WTC11 (cell line): ENCODE results near the gene PTGER1. TPM values are rescaled to one million over a fixed set of nuclear protein-coding genes. Genes with fewer than 3 reads are reported as not detected.

Experiments
- ATAC-seq: fragments of 200-7000 bp; cut with Tn5 transposase; 2 replicates; pipeline ENCODE4 v1.10.0; 2021; ENCODE audit warnings: mild to moderate bottlenecking, moderate library complexity
- CTCF ChIA-PET: fragments of 300-600 bp; sonication (Branson Sonifier 250); formaldehyde crosslinking; loops from one replicate; lab custom pipeline; 2021; ENCODE audit warnings: antibody characterized with exemption; lab: Charles Lee
- POLR2A ChIA-PET: fragments of 350-600 bp; sonication (Branson Sonifier 250); formaldehyde crosslinking; loops from one replicate; lab custom pipeline; 2021; ENCODE audit warnings: antibody characterized with exemption; lab: Charles Lee
- DNase-seq: peaks from one replicate; pipeline ENCODE4 v3.0.0; 2021; ENCODE audit warnings: low spot score
- H3K27ac Mint-ChIP-seq: 2 replicates; pipeline ENCODE4 v1.8.0; 2021; ENCODE audit warnings: mixed read lengths
- H3K27me3 Mint-ChIP-seq: 2 replicates; pipeline ENCODE4 v1.8.0; 2021; ENCODE audit warnings: low read depth, mild to moderate bottlenecking, moderate library complexity, mixed read lengths
- H3K36me3 Mint-ChIP-seq: 2 replicates; pipeline ENCODE4 v1.8.0; 2021; ENCODE audit warnings: mixed read lengths
- H3K4me1 Mint-ChIP-seq: 2 replicates; pipeline ENCODE4 v1.8.0; 2022; ENCODE audit warnings: mixed read lengths
- H3K4me3 Mint-ChIP-seq: 2 replicates; pipeline ENCODE4 v1.8.0; 2021; ENCODE audit warnings: mild to moderate bottlenecking, moderate library complexity, mixed read lengths
- H3K9me3 Mint-ChIP-seq: 2 replicates; pipeline ENCODE4 v1.8.0; 2021; ENCODE audit warnings: mixed read lengths
- AR ChIP-seq: fragments of 250-450 bp; sonication (Bioruptor Pico); IDR thresholded peaks from 2 replicates; pipeline ENCODE4 v1.9.0; 2021; ENCODE audit warnings: mild to moderate bottlenecking
- CTCF ChIP-seq: fragments of 200-600 bp; IDR thresholded peaks from 2 replicates; pipeline ENCODE4 v1.8.0; 2022; ENCODE audit warnings: antibody characterized with exemption
- FOXP4 ChIP-seq: sonication (generic); formaldehyde crosslinking; IDR thresholded peaks from 2 replicates; pipeline ENCODE4 v1.8.0; 2022; ENCODE audit warnings: mild to moderate bottlenecking, missing genetic modification reagents
- GTF2I ChIP-seq: fragments of 250-450 bp; sonication (Bioruptor Pico); conservative IDR thresholded peaks from 2 replicates; pipeline ENCODE4 v1.4.0; 2021; ENCODE audit warnings: mild to moderate bottlenecking
- JUN ChIP-seq: sonication (generic); formaldehyde crosslinking; IDR thresholded peaks from 2 replicates; pipeline ENCODE4 v1.8.0; 2023; ENCODE audit warnings: mild to moderate bottlenecking, missing genetic modification reagents
- MYBL2 ChIP-seq: sonication (generic); formaldehyde crosslinking; IDR thresholded peaks from 2 replicates; pipeline ENCODE4 v1.8.1; 2023; ENCODE audit warnings: mild to moderate bottlenecking, moderate library complexity, missing genetic modification reagents
- NFE2L1 ChIP-seq: sonication (generic); formaldehyde crosslinking; IDR thresholded peaks from 2 replicates; pipeline ENCODE4 v1.8.1; 2023; ENCODE audit warnings: missing genetic modification reagents
- PRRX2 ChIP-seq: fragments of 250-450 bp; sonication (Bioruptor Pico); IDR thresholded peaks from 2 replicates; pipeline ENCODE4 v1.8.0; 2021; ENCODE audit warnings: mild to moderate bottlenecking
- SMAD4 ChIP-seq: sonication (generic); formaldehyde crosslinking; IDR thresholded peaks from 2 replicates; pipeline ENCODE4 v1.8.0; 2022; ENCODE audit warnings: mild to moderate bottlenecking, missing genetic modification reagents
- ZNF121 ChIP-seq: sonication (generic); formaldehyde crosslinking; IDR thresholded peaks from 2 replicates; pipeline ENCODE4 v1.8.0; 2023; ENCODE audit warnings: missing genetic modification reagents
- ZNF138 ChIP-seq: sonication (generic); formaldehyde crosslinking; conservative IDR thresholded peaks from 2 replicates; pipeline ENCODE4 v1.8.1; 2022; ENCODE audit warnings: mild to moderate bottlenecking, moderate library complexity, missing genetic modification reagents
- ZNF423 ChIP-seq: fragments of 250-450 bp; sonication (Bioruptor Pico); IDR thresholded peaks from 2 replicates; pipeline ENCODE4 v2.1.2; 2022; ENCODE audit warnings: mild to moderate bottlenecking, moderate library complexity
- total RNA-seq: library from RNA; stranded (reverse); gene quantifications from 3 replicates; pipeline ENCODE4 v1.2.3, GENCODE V29; 2021
- TF ChIP-seq, protein P1 (sequence below): fragments of 250-450 bp; sonication (Bioruptor Pico); IDR thresholded peaks from 2 replicates; pipeline ENCODE4 v1.9.0; 2021; ENCODE audit warnings: moderate library complexity, mild to moderate bottlenecking, inconsistent platforms, borderline replicate concordance
- TF ChIP-seq, protein P2 (sequence below): fragments of 250-450 bp; sonication (Bioruptor Pico); IDR thresholded peaks from 2 replicates; pipeline ENCODE4 v2.1.2; 2022; ENCODE audit warnings: mild to moderate bottlenecking, moderate library complexity
- TF ChIP-seq, protein P3 (sequence below): sonication (generic); formaldehyde crosslinking; IDR thresholded peaks from 2 replicates; pipeline ENCODE4 v1.8.1; 2023; ENCODE audit warnings: mild to moderate bottlenecking, moderate library complexity, missing genetic modification reagents
- TF ChIP-seq, protein P4 (sequence below): sonication (generic); formaldehyde crosslinking; IDR thresholded peaks from 2 replicates; pipeline ENCODE4 v1.8.1; 2022; ENCODE audit warnings: mild to moderate bottlenecking, moderate library complexity, missing genetic modification reagents
- TF ChIP-seq, protein P5 (sequence below): sonication (generic); formaldehyde crosslinking; IDR thresholded peaks from 2 replicates; pipeline ENCODE4 v1.8.0; 2022; ENCODE audit warnings: mild to moderate bottlenecking, missing genetic modification reagents
- TF ChIP-seq, protein P6 (sequence below): sonication (generic); formaldehyde crosslinking; conservative IDR thresholded peaks from 2 replicates; pipeline ENCODE4 v1.8.1; 2022; ENCODE audit warnings: mild to moderate bottlenecking, missing genetic modification reagents

The PTGER1 gene
- total RNA-seq, 1 experiment from 2014 or later = 0.68 TPM

GRCh38 chr19:14480700-14481079, 5.5 kb upstream of the PTGER1 start:
- H3K9me3 Mint-ChIP-seq = no peaks in the 10 kb centered on the region
- H3K4me1 Mint-ChIP-seq = peaks cover 7% of the 10 kb centered on the region
- ATAC-seq (no peak), DNase-seq (no peak)
- H3K27me3 Mint-ChIP-seq = no peaks in the 10 kb centered on the region
- H3K36me3 Mint-ChIP-seq = peaks cover 14% of the 10 kb centered on the region
- no peak overlapping the region for H3K4me3 Mint-ChIP-seq
- H3K27ac Mint-ChIP-seq = no peak overlapping the region
- ChIA-PET POLR2A (interaction anchor here (0.5 to 0.6 kb wide), 2 partner anchors 52 to 119 kb away, joined by 3 to 5 read pairs; no protein-coding TSS in a partner anchor), CTCF (interaction anchor here (0.6 to 4.7 kb wide), 59 partner anchors 8 to 395 kb away, joined by 3 to 48 read pairs (median 4); partner anchors contain the start of genes ASF1B, C19orf67, DDX39A and DNAJB1)
- TF ChIP-seq SMAD4 (CRISPR knock-in tag) (no peak), GTF2I (CRISPR knock-in tag) (no peak), AR (CRISPR knock-in tag) (no peak), ZNF423 (CRISPR knock-in tag) (no peak), MYBL2 (CRISPR knock-in tag) (no peak), FOXP4 (CRISPR knock-in tag) (no peak), ZNF121 (no peak), CTCF (no peak), PRRX2 (CRISPR knock-in tag) (no peak), NFE2L1 (CRISPR knock-in tag) (no peak), JUN (CRISPR knock-in tag) (no peak), ZNF138 (CRISPR knock-in tag) (no peak)
- TF ChIP-seq, protein P1, sequence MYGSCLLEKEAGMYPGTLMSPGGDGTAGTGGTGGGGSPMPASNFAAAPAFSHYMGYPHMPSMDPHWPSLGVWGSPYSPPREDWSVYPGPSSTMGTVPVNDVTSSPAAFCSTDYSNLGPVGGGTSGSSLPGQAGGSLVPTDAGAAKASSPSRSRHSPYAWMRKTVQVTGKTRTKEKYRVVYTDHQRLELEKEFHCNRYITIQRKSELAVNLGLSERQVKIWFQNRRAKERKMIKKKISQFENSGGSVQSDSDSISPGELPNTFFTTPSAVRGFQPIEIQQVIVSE (CRISPR knock-in tag) = no peak
- TF ChIP-seq, protein P2, sequence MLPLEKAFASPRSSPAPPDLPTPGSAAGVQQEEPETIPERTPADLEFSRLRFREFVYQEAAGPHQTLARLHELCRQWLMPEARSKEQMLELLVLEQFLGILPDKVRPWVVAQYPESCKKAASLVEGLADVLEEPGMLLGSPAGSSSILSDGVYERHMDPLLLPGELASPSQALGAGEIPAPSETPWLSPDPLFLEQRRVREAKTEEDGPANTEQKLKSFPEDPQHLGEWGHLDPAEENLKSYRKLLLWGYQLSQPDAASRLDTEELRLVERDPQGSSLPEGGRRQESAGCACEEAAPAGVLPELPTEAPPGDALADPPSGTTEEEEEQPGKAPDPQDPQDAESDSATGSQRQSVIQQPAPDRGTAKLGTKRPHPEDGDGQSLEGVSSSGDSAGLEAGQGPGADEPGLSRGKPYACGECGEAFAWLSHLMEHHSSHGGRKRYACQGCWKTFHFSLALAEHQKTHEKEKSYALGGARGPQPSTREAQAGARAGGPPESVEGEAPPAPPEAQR = no peak
- TF ChIP-seq, protein P3, sequence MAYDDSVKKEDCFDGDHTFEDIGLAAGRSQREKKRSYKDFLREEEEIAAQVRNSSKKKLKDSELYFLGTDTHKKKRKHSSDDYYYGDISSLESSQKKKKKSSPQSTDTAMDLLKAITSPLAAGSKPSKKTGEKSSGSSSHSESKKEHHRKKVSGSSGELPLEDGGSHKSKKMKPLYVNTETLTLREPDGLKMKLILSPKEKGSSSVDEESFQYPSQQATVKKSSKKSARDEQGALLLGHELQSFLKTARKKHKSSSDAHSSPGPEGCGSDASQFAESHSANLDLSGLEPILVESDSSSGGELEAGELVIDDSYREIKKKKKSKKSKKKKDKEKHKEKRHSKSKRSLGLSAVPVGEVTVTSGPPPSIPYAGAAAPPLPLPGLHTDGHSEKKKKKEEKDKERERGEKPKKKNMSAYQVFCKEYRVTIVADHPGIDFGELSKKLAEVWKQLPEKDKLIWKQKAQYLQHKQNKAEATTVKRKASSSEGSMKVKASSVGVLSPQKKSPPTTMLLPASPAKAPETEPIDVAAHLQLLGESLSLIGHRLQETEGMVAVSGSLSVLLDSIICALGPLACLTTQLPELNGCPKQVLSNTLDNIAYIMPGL = no peak
- TF ChIP-seq, protein P4, sequence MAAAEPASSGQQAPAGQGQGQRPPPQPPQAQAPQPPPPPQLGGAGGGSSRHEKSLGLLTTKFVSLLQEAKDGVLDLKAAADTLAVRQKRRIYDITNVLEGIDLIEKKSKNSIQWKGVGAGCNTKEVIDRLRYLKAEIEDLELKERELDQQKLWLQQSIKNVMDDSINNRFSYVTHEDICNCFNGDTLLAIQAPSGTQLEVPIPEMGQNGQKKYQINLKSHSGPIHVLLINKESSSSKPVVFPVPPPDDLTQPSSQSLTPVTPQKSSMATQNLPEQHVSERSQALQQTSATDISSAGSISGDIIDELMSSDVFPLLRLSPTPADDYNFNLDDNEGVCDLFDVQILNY (CRISPR knock-in tag) = no peak
- TF ChIP-seq, protein P5, sequence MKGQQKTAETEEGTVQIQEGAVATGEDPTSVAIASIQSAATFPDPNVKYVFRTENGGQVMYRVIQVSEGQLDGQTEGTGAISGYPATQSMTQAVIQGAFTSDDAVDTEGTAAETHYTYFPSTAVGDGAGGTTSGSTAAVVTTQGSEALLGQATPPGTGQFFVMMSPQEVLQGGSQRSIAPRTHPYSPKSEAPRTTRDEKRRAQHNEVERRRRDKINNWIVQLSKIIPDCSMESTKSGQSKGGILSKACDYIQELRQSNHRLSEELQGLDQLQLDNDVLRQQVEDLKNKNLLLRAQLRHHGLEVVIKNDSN (CRISPR knock-in tag) = no peak
- TF ChIP-seq, protein P6, sequence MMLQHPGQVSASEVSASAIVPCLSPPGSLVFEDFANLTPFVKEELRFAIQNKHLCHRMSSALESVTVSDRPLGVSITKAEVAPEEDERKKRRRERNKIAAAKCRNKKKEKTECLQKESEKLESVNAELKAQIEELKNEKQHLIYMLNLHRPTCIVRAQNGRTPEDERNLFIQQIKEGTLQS (CRISPR knock-in tag) = no peak
